Mammary epithelial cell (primary cell): ENCODE measurements around the gene PRRT1B.

Source experiments
- CTCF ChIP-seq, 2 donors: IDR thresholded peaks in 1 of 2; conservative IDR thresholded peaks in 1 of 2; 2 replicates each; pipeline ENCODE4 v1.5.1; 2011 to 2012; ENCODE audit warnings: inconsistent platforms in 2 of 2, low read length in 2 of 2, mild to moderate bottlenecking in 2 of 2, control low read depth in 1 of 2, low read depth in 1 of 2; ENCODE audit not compliant: insufficient read depth in 1 of 2; ENCODE audit errors: extremely low read depth in 1 of 2
- EZH2 ChIP-seq: IDR thresholded peaks from 2 replicates; pipeline ENCODE4 v1.6.1; 2012; ENCODE audit warnings: low read length, inconsistent platforms, borderline replicate concordance

GRCh38 chr9:131598121-131598520 lies 52.8 kb downstream of the PRRT1B start:
- no peak for TF ChIP-seq CTCF (conservative IDR thresholded peaks at IDR 0.05 in 1 of 2, IDR thresholded peaks at IDR 0.05 in 1 of 2; ENCODE audit: extremely low read depth in 1 of 2, insufficient read depth in 1 of 2, low read depth in 1 of 2, low read length in 2 of 2)
- no peak for TF ChIP-seq EZH2
